Effector memory CD4-positive, alpha-beta T cell (primary cell): ENCODE data around the gene MKKS.

Experiments used
- DNase-seq, 3 donors: peaks; one replicate each; pipeline ENCODE4 v3.0.0-alpha.2; 2020
- H3K27ac ChIP-seq: 2 replicates; pipeline ENCODE4 v1.7.0; 2013; ENCODE audit warnings: mild to moderate bottlenecking, low read length, moderate library complexity; ENCODE audit not compliant: insufficient read depth, poor library complexity, severe bottlenecking
- H3K27me3 ChIP-seq: replicated peaks from 2 replicates; pipeline ENCODE4 v1.7.0; 2013; ENCODE audit warnings: mild to moderate bottlenecking, low read length; ENCODE audit not compliant: insufficient read depth, control insufficient read depth, poor library complexity, severe bottlenecking
- H3K36me3 ChIP-seq: 2 replicates; pipeline ENCODE4 v1.7.0; 2013; ENCODE audit warnings: mild to moderate bottlenecking, low read length, moderate library complexity; ENCODE audit not compliant: control insufficient read depth, insufficient read depth
- H3K4me1 ChIP-seq: 2 replicates; pipeline ENCODE4 v1.7.0; 2013; ENCODE audit warnings: low read length, mild to moderate bottlenecking; ENCODE audit not compliant: control insufficient read depth, insufficient read depth, poor library complexity, severe bottlenecking
- H3K4me3 ChIP-seq: 2 replicates; pipeline ENCODE4 v1.7.0; 2013; ENCODE audit warnings: low read length, low read depth, mild to moderate bottlenecking; ENCODE audit not compliant: insufficient read depth, poor library complexity, severe bottlenecking
- H3K9me3 ChIP-seq: 2 replicates; pipeline ENCODE4 v1.7.0; 2013; ENCODE audit warnings: mild to moderate bottlenecking, low read length, moderate library complexity; ENCODE audit not compliant: control insufficient read depth

Gene MKKS

GRCh38 chr20:10454151-10454750, 20.2 kb upstream of the MKKS start:
- no peaks in the 10 kb centered on the region for H3K27me3 ChIP-seq
- no peak for DNase-seq
- H3K27ac ChIP-seq = no peak overlapping the region
- no peaks in the 10 kb centered on the region for H3K4me1 ChIP-seq
- H3K36me3 ChIP-seq = no peaks in the 10 kb centered on the region
- no peaks in the 10 kb centered on the region for H3K9me3 ChIP-seq
- H3K4me3 ChIP-seq = no peak overlapping the region

GRCh38 chr20:10453241-10453640, 19.2 kb upstream of the MKKS start:
- H3K4me1 ChIP-seq = no peaks in the 10 kb centered on the region
- no peak for DNase-seq
- no peak overlapping the region for H3K27ac ChIP-seq
- no peaks in the 10 kb centered on the region for H3K36me3 ChIP-seq
- H3K27me3 ChIP-seq = no peaks in the 10 kb centered on the region
- H3K9me3 ChIP-seq = no peaks in the 10 kb centered on the region
- no peak overlapping the region for H3K4me3 ChIP-seq

DNA sequence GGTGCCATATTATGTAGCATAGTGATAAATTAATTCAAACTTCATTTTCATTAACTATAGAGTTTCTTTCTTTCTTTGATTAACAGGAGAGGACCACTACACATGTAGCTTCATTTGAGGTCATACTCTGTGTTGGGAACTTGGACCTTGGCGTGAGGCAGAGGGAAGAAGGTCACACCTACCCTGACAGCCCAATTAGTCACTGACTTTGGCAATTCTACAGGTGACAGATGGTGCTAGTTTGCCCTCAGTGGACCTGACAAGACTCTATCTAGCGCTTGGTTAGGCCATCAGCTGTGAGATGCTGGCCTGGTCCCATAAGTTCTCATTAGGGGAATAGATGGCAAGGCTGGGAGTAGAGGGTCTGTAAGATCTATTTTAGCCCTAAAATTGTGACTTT, 15.2 kb upstream of the MKKS start:
- DNase-seq = no peak
- Histone ChIP-seq H3K9me3 (no peaks in the 10 kb centered on the region), H3K36me3 (no peaks in the 10 kb centered on the region), H3K27me3 (no peaks in the 10 kb centered on the region), H3K4me3 (no peak overlapping the region), H3K27ac (no peak overlapping the region), H3K4me1 (no peaks in the 10 kb centered on the region)

DNA sequence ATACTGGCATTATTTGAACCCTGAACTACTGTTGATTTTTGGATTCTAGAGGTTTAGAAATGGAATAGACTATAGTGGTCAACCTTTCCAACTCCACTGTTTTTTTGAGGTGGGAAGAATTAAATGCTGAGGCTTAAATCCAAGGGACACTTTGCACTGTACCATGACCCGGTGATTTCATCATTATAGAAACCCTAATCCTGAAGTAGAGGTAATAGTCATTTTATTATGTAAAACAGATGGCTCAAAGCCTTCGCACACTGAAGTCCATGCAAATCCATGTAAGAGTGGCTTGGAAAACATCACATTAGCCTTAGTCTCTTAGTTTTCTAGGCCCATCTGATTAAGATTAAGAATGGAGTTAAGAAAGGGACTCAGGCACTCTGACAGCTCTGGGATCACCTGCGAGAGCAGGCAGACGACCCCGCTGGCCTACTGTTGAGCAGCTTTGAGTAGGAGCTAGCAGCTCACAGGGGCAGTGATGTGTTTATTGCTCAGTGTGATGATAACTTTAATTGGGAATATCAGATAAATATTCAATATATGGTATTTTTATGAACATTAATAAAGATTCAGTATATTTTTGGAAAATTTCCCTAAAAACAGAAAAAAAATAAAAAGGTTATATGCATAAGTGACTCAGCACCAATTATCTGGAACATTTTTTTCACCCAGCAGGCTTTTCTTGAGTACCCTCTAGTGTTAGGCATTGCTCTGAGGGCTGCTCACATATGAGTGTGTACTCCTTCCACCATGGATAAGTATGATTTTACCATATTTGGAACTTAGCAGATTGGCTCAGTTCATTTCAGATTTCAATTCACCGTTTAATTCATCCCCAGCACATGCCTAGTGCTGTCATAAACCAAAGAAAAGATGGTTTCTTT, 14.5 kb upstream of the MKKS start:
- no peaks in the 10 kb centered on the region for H3K9me3 ChIP-seq
- no peaks in the 10 kb centered on the region for H3K27me3 ChIP-seq
- DNase-seq = no peak
- H3K4me3 ChIP-seq = no peak overlapping the region
- no peaks in the 10 kb centered on the region for H3K36me3 ChIP-seq
- H3K27ac ChIP-seq = no peak overlapping the region
- H3K4me1 ChIP-seq = no peaks in the 10 kb centered on the region

- Histone ChIP-seq H3K27ac (no peak overlapping the region), H3K27me3 (no peaks in the 10 kb centered on the region), H3K4me3 (no peak overlapping the region), H3K9me3 (no peaks in the 10 kb centered on the region), H3K36me3 (no peaks in the 10 kb centered on the region), H3K4me1 (no peaks in the 10 kb centered on the region)
- DNase-seq = peak in 2 of 3 donors; percentile 24 to 25
Measured at GRCh38 chr20:10447028-10447427, 13.0 kb upstream of the MKKS start.

DNA sequence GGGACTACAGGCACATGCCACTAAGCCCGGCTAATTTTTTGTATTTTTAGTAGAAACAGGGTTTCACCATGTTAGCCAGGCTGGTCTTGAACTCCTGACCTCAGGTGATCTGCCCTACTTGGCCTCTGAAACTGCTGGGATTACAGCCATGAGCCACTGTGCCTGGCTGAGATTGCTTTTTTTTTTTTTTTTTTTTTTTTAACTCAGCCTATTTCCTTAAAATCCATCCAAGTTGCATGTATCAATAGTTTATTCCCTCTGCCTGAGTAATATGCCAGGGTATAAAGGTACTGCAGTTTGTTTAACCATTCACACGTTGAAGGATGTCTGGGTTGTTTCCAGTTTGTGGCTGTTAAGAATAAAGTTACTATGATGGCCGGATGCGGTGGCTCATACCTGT, 11.7 kb upstream of the MKKS start:
- Histone ChIP-seq H3K36me3 (no peaks in the 10 kb centered on the region), H3K27me3 (no peaks in the 10 kb centered on the region), H3K27ac (no peak overlapping the region), H3K9me3 (no peaks in the 10 kb centered on the region), H3K4me3 (no peak overlapping the region), H3K4me1 (no peaks in the 10 kb centered on the region)
- no peak for DNase-seq

- no peak for DNase-seq
- Histone ChIP-seq H3K27me3 (no peaks in the 10 kb centered on the region), H3K9me3 (no peaks in the 10 kb centered on the region), H3K27ac (no peak overlapping the region), H3K4me1 (no peaks in the 10 kb centered on the region), H3K4me3 (no peak overlapping the region), H3K36me3 (no peaks in the 10 kb centered on the region)
Measured at GRCh38 chr20:10443936-10444335, 9.9 kb upstream of the MKKS start.

DNA sequence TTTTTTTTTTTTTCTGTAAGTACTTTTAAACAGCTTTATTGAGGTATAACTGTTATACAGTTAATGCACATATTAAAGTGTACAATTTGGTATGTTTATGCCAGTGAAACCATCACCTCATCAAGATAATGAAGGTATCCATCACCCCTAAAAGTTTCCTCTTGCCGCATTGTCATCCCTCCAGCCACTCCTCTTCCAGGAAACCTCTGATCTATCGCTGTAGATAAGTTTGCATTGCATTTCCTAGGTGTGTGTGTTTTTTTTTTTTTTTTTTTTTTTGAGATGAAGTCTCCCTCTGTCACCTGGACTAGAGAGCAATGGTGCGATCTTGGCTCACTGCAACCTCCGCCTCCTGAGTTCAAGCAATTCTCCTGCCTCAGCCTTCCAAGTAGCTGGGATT, 4.2 kb upstream of the MKKS start:
- H3K27me3 ChIP-seq = no peaks in the 10 kb centered on the region
- H3K9me3 ChIP-seq = no peaks in the 10 kb centered on the region
- no peak overlapping the region for H3K27ac ChIP-seq
- H3K4me3 ChIP-seq = no peak overlapping the region
- peaks cover 15% of the 10 kb centered on the region for H3K4me1 ChIP-seq
- H3K36me3 ChIP-seq = no peaks in the 10 kb centered on the region
- no peak for DNase-seq

DNA sequence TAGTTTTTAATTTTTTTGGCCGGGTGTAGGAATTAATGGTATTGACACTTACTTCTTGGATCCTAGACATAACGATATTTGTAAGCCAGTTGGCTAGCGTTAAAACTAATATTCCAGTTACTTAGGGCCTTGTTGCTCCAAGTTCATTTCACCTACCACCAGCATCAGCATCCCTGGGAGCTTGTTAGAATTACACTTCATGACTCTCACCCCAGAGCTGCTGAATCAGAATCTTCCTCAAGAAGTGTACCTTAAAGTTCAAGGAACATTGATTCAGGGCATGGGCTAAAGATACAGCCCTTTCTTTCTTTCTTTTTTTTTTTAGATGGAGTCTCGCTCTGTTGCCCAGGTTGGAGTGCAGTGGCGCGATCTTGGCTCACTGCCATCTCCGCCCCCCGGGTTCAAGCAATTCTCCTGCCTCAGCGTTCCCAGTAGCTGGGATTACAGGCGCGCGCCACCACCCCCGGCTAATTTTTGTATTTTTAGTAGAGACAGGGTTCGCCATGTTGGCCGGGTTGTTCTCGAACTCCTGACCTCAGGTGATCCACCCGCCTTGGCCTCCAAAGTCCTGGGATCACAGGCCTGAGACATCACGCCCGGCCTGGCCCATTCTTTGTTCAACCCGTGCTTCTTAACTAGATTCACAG, 2.2 kb upstream of the MKKS start:
- no peak for DNase-seq
- Histone ChIP-seq H3K36me3 (no peaks in the 10 kb centered on the region), H3K4me1 (peaks cover 17% of the 10 kb centered on the region), H3K27me3 (no peaks in the 10 kb centered on the region), H3K9me3 (no peaks in the 10 kb centered on the region), H3K4me3 (no peak overlapping the region), H3K27ac (no peak overlapping the region)
